Stimulated activated CD8-positive, alpha-beta memory T cell treated with anti-CD3 and anti-CD28 coated beads, Interleukin-4, amount 100 ng/mL, for 4 hours (primary cell): ENCODE data around the gene RHOBTB3.

ENCODE experiments used
- DNase-seq, 2 donors: peaks; one replicate each; pipeline ENCODE4 v3.0.0-alpha.2; 2020; ENCODE audit warnings: low read depth in 2 of 2, low spot score in 1 of 2

RHOBTB3 gene

DNA sequence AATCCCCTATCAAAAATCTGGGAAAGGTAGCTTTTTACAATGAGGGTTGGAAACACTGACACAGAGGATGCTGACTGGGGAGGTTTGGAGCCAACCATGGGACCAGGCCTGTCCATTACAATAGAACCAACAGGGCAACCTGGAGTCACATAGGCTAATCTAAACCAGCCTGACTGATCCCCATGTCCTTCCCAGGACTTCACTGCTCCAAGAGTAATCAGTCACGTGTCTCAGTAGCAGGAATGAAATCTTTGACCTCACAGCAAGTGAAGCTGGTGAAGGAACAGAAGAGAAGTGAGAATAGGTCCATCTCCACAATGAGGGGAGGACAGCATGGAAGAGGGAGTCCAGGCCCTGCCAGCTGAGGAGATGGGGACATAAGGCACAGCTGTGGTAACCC lies 107.4 kb downstream of the RHOBTB3 start:
- no peak for DNase-seq

DNA sequence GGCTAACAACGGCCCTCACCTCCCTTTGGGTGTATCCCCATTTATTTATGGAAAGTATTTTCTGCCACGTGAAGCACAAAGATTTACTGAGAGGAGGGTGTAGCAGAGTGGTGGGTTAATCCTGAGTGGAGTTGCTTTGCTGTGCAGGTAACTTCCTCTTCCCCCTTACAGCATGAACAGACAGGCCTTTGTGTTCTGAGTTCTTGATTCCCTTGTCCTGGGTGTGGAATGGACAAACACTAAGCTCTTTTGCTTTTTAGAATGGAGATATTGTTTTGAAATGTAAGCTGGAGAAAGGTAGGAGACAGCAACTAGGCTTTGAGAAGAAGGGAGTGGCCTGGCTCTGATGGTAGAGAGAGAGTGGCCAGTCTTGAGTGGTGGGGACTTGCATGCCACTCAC lies 108.5 kb downstream of the RHOBTB3 start:
- DNase-seq, result no peak

DNA sequence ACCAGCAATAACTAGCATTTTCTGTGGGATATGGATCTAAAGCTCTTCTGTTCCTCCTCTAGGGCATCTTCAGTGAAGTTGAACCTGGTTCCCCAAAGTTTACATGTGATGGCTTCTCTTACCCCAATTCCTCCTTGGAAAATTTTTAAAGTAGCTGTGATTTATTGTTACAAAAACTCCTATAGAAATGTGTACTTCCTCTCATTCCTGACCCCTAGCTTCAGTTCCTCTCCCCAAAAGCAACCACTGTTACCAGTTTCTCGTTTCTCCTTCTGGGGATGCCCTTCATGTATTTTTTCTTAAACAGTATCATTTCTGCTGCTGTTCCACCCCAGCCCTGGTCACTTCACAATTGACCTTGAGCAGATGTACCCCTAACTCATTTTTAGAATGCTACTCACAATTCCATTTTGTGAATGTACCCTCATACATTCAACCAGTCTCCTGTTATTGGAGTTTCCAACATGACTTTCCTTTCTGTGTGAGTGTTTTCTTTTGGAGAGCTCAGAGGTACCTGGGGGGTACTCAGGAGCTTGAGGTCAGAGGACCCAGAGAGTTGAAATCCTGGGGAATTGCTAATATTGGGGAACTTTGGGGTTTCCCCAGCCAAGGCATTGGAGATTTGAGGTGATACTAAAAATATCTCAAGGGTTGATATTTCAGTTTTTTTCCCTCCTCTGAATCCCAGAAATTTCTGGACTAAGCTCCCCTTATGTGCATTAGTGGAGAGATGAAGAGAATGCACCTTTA lies 110.0 kb downstream of the RHOBTB3 start:
- DNase-seq, result no peak

DNA sequence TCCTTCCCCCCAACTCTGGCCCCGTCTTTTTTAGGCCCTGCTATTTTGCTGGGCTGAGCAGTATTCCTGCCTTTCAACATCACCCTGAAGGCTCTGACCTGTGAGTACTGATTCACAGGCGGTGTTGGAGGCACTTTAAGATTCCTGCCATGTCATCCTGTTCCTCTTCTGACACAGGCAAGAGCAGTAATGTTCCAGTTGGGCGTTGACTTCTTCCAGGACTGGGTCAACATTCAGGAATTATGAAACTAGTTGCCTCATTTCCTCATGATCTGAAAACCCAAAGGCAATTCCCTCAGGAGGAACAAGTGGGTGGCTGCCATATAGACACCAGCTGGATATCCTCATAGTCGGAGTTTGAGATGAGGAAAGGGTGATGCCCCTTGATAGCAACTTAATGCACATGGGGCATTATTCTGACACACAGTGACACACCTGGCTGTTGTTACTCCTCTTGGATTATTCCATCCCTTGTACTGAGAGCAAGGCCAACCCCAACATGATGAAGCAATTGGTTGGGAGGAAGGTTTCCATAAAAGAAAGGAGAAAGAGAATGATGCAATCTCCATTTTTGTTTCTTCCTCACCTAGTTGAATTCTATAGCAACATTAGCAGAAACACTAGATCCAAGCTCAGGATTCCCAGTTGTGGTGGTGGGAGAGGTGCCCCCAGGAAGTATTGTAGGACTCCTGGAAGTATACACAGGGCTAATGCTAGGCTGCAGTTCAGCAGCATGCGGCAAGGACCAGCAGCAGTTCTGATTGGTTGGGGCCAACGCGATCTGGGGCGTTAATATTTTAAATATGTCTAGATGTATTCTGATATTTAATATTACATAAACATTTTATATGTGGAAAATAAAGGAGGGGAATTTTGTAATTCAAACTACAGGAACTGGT lies 111.0 kb downstream of the RHOBTB3 start:
- DNase-seq, result no peak

DNA sequence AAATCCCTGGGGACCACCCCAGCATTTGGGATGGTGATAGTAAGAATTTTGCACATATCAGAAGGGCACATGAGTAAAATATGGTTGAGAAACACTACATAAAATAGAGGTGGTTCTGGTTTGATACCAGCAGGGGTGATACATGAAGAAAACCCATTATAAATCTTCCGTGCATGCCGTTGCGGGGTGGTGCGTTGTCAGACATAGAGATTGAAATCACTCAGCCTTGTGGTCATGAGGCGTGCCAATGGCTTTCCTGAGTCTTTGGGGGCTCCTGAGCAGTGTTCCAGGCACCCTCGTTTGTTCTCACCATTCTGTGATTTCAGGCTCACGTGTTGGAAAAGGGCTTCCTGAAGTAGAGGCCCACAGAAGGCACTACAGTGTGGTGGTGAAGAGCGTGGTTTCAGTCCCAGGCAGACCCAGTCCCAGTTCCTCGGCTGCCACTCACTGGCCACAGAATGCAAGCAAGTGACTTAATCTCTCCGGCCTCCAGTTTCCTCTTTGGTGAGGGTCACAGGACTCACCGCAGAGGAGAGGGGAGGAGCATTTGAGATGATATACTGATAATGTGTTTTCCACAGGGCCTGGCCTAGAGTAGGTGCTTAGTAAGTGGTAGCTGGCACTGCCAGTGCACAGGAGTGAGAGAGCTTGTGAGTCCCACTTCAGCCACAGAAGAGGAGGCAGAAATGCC lies 111.9 kb downstream of the RHOBTB3 start:
- peak in 1 of 2 donors; percentile 36 for DNase-seq

DNA sequence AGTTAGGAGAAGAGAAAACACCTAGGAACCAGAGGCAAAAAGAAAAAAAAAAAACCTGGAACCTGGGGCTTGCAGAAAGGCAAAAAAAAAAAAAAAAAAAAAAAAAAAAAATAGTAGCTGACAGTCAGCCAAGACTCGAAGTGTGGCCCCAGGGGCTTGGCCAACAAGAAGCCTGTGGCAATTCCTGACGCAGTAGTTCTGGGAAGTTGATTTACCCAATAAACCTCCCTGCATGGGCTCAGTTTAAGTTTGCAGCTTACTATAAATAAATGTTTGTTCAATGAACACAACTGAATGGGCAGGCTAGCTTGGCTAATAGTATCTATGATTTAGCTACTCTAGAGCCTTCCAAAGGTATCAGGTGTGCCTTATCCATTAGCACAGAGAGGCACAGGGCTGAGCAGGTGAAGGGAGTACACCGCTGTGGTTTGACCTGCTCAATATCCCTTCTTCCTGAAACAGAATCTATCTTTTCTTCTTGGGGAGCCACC lies 112.6 kb downstream of the RHOBTB3 start:
- no peak for DNase-seq

DNA sequence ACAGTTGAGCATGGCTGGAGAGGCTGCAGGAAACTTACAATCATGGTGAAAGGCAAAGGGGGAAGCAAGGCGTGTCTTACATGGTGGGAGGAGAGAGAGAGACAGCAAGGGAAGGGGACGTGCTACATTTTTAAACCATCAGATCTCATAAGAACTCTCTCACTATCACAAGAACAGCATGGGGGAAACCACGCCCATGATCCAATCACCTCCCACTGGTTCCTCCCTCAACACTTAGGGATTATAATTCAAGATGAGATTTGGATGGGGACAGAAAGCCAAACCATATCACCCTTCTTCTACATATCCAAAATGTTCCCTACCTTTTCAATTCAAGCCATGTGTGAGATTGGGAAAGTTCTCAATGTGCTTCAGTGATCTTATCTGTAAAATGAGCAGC lies 114.3 kb downstream of the RHOBTB3 start:
- DNase-seq, result no peak
